ENCODE measurements around the gene CLPSL2. TPM values are rescaled to one million over a fixed set of nuclear protein-coding genes. Genes with fewer than 3 reads are reported as not detected.

Gene CLPSL2
- total and polyA plus RNA-seq, 10 of the 15 experiments (the other 5 are each of a cell fraction or from before 2014, with no cell fraction given) = 0.32 to 1.3 TPM; not detected in 8

DNA sequence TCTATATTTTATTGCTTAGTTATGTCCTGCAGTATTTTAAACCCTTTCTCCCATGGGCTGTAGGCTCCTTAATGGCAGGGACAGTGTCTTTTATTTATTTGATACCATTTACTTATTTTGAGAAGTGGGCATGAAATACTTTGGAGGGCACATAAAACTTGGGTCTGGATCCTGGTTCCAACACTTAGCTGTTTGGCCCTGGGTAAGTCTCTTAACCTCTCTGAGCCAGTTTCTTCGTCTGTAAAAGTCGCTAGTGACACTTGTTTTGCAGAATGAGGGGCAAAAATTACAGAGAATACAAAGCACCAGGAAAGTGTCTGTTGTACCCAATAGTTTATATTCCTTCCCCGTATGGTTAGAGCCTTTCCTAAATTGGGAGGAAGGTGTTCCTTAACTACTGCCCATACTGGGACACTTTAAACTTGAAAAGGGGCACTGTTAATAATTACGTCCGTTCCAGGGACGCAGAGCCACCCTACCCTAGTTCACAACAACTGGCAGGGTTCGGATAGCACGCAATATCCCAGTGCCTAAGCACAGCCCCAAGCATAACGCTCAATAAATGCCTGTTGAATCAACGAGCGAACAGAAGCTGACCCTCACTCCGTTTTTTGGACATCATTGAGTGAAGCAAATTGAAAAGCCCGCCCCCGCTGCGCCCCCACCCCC lies 45.5 kb upstream of the CLPSL2 start:
- WGBS (ENCODE audit: insufficient coverage, insufficient replicate concordance, low lambda C conversion rate, missing lambda C conversion rate) = 6% methylated on average over 13 of the region's 15 CpGs
- no peaks in the 10 kb centered on the region for H3K36me3 ChIP-seq (ENCODE audit: control insufficient read depth in 2 of 2, insufficient read depth in 2 of 2, low read length in 1 of 2)
- TSS peak; percentile 93 for BruUV-seq (replicated peaks)
- FAIRE-seq = no peak
- peak overlapping the region; percentile 47 for H3K27ac ChIP-seq (ENCODE audit: control insufficient read depth, insufficient read depth)
- no peaks in the 10 kb centered on the region for H3K9me3 ChIP-seq (replicated peaks; ENCODE audit: control insufficient read depth, insufficient read depth, low read length)
- no peaks in the 10 kb centered on the region for H3K27me3 ChIP-seq (replicated peaks in 1 of 2; ENCODE audit: control insufficient read depth in 2 of 2, insufficient read depth in 2 of 2, low read length in 1 of 2)
- in situ Hi-C loops (cut with MboI) (no loop called here), intact Hi-C loops (cut with micrococcal nuclease; ENCODE audit: unreplicated experiment) (loop anchor here (5.0 to 10.0 kb wide), 2 partner anchors 386 to 434 kb away; partner anchors contain the start of genes DEF6 and PPARD)
- RAD21 ChIA-PET (ENCODE audit: unreplicated experiment) = interaction anchor here (1.6 to 5.6 kb wide), 5 partner anchors 9 to 208 kb away, joined by 4 to 36 read pairs (median 7); no protein-coding TSS in a partner anchor
- H3K4me3 ChIP-seq = peak overlapping the region; percentile 45; the same call in 1 of the 2 replicates
- no peak overlapping the region for H3K9ac ChIP-seq (ENCODE audit: control insufficient read depth, insufficient read depth, low read length)
- POLR2A ChIA-PET = interaction anchor here (0.5 to 2.1 kb wide), 7 partner anchors 11 to 57 kb away, joined by 3 to 11 read pairs (median 5); no protein-coding TSS in a partner anchor
- peak; percentile 4 for ATAC-seq
- CTCF ChIA-PET = interaction anchor here (1.0 to 2.7 kb wide), 5 partner anchors 8 to 68 kb away, joined by 3 to 13 read pairs (median 4); no protein-coding TSS in a partner anchor
- peaks cover 53% of the 10 kb centered on the region for H3K4me1 ChIP-seq (ENCODE audit: control insufficient read depth, insufficient read depth, low read length)
- H3K4me2 ChIP-seq (ENCODE audit: control insufficient read depth, insufficient read depth) = peak overlapping the region; percentile 74
- H2AFZ ChIP-seq (ENCODE audit: control insufficient read depth, low read depth, low read length) = peak overlapping the region; percentile 42; the same call in 1 of the 2 replicates
- SMC1A ChIA-PET (ENCODE audit: uncharacterized antibody, unreplicated experiment) = interaction anchor here (0.7 to 3.6 kb wide), 5 partner anchors 13 to 159 kb away, joined by 3 to 21 read pairs (median 6); no protein-coding TSS in a partner anchor
- no peaks in the 10 kb centered on the region; the same call in 1 of the 2 replicates for H3K79me2 ChIP-seq (ENCODE audit: control insufficient read depth, insufficient read depth, low read length)
- no peaks in the 10 kb centered on the region for H4K20me1 ChIP-seq (ENCODE audit: control insufficient read depth, insufficient read depth)
- DNase-seq (ENCODE audit: low read depth, low spot score) = no peak
- TF ChIP-seq, protein P1, sequence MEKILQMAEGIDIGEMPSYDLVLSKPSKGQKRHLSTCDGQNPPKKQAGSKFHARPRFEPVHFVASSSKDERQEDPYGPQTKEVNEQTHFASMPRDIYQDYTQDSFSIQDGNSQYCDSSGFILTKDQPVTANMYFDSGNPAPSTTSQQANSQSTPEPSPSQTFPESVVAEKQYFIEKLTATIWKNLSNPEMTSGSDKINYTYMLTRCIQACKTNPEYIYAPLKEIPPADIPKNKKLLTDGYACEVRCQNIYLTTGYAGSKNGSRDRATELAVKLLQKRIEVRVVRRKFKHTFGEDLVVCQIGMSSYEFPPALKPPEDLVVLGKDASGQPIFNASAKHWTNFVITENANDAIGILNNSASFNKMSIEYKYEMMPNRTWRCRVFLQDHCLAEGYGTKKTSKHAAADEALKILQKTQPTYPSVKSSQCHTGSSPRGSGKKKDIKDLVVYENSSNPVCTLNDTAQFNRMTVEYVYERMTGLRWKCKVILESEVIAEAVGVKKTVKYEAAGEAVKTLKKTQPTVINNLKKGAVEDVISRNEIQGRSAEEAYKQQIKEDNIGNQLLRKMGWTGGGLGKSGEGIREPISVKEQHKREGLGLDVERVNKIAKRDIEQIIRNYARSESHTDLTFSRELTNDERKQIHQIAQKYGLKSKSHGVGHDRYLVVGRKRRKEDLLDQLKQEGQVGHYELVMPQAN (conservative IDR thresholded peaks at IDR 0.05) = 0 out of 2 replicates have a peak, but pooled peaks have one; percentile 32
- TF ChIP-seq, protein P2, sequence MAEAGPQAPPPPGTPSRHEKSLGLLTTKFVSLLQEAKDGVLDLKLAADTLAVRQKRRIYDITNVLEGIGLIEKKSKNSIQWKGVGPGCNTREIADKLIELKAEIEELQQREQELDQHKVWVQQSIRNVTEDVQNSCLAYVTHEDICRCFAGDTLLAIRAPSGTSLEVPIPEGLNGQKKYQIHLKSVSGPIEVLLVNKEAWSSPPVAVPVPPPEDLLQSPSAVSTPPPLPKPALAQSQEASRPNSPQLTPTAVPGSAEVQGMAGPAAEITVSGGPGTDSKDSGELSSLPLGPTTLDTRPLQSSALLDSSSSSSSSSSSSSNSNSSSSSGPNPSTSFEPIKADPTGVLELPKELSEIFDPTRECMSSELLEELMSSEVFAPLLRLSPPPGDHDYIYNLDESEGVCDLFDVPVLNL (IDR thresholded peaks at IDR 0.05; ENCODE audit: low read depth, low read length) = peak; percentile 64
- TF ChIP-seq, protein P3, sequence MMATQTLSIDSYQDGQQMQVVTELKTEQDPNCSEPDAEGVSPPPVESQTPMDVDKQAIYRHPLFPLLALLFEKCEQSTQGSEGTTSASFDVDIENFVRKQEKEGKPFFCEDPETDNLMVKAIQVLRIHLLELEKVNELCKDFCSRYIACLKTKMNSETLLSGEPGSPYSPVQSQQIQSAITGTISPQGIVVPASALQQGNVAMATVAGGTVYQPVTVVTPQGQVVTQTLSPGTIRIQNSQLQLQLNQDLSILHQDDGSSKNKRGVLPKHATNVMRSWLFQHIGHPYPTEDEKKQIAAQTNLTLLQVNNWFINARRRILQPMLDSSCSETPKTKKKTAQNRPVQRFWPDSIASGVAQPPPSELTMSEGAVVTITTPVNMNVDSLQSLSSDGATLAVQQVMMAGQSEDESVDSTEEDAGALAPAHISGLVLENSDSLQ (IDR thresholded peaks at IDR 0.05) = no peak
